GM10266 (cell line): ENCODE measurements around the gene SLC4A4.

Experiments used
- DNase-seq: peaks from one replicate; pipeline ENCODE4 v3.0.0; 2012; ENCODE audit errors: extremely low spot score
- CTCF ChIP-seq: IDR thresholded peaks from 2 replicates; pipeline ENCODE4 v1.5.1; 2012; ENCODE audit warnings: mild to moderate bottlenecking, low read depth; ENCODE audit not compliant: control insufficient read depth, insufficient read depth; ENCODE audit errors: missing control alignments

The SLC4A4 gene

DNA sequence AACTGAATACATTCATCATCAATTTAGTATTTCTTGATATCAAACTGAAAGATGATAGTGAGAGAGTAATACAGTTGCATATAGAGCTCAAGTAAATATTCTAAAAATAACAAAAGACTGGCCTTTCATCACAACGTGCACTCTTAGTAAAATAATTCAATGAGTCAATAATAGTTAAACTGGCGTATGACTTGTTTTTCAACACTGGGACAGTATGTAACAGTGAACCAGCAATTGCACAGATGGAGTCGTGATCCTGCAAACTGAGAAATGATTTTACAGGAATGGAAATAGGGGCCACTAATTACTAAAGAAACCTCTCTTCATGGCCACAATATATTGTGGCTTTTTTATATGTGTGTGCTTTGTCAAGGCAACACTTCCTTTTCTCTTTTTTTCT is 137.4 kb downstream of the SLC4A4 start:
- DNase-seq, result no peak
- no peak for TF ChIP-seq CTCF

DNA sequence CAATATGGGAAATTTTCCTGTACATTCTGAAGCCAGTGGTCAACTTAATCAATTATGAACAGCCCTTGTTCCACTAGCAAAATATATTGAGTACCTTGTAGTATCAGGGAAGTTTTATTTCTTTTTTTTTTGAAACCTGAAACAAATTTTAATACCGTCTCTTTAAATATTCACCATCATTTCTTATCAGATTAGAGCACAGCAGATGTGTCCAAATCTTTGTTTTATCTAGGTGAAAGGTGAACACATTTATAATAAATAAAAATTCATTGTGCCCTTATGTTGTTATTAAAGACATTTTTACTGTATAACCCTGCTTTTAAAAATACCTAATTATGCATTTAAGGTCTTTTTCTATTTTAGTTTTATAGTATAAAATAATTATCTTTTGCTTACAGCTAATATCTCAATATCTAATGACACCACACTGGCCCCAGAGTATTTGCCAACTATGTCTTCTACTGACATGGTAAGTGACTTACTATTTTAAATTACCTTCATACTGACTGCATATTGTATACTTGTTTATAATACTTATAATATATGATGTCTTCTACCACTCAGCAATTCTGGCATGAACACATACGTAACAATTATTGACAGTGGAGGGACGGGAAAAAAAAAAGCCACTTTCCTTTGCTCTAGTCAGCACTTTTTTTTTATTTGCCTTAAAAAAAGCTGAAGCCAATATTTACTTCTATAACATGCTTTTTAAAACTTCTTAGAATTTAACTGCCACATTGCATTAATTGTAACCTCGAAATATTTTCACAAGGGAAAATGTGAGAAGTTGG is 147.9 kb downstream of the SLC4A4 start:
- DNase-seq, result no peak
- TF ChIP-seq CTCF, result no peak

DNA sequence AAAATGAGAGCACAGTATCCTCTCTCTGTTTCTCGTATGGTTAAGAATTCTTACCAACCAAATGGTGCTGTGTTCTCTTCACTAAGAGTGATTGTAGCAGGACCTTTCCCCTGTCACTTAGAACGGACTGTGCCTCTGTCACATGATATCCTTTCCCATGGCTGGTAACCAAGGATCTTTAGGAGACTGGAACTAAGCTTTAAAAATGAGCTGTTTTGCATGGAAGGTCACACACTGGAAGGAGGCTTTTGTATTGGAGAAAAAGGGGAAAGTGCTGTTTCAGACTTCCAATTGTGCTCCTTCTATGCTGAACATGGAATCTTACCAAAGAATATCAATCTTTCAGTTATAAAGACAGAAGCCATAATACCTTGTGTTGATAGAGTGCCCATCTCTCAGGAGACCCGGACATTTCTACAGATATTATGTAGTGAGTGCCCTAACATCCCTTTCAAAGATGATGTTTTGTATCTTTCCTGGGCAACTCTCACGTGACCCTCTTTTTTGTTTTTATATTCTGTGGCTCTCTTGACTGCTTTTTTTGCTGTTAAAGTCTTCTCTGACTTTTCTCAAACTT is 148.6 kb downstream of the SLC4A4 start:
- no peak for DNase-seq
- TF ChIP-seq CTCF, result no peak

- TF ChIP-seq CTCF, result no peak
- no peak for DNase-seq
Observed at GRCh38 chr4:71494539-71494938, 155.7 kb downstream of the SLC4A4 start.

- no peak for DNase-seq
- no peak for TF ChIP-seq CTCF
Observed at GRCh38 chr4:71495454-71495853, 156.6 kb downstream of the SLC4A4 start.

- no peak for TF ChIP-seq CTCF
- DNase-seq, result no peak
Observed at GRCh38 chr4:71497078-71497477, 158.3 kb downstream of the SLC4A4 start.

- DNase-seq, result no peak
- TF ChIP-seq CTCF, result no peak
Observed at GRCh38 chr4:71498002-71498401, 159.2 kb downstream of the SLC4A4 start.
